Measurements from ENCODE around the gene C10orf53. TPM values are rescaled to one million over a fixed set of nuclear protein-coding genes. Genes with fewer than 3 reads are reported as not detected.

C10orf53 gene
- total and polyA plus RNA-seq, 2 of the 8 experiments (the other 6 are each of a cell fraction or from before 2014, with no cell fraction given): not detected

DNA sequence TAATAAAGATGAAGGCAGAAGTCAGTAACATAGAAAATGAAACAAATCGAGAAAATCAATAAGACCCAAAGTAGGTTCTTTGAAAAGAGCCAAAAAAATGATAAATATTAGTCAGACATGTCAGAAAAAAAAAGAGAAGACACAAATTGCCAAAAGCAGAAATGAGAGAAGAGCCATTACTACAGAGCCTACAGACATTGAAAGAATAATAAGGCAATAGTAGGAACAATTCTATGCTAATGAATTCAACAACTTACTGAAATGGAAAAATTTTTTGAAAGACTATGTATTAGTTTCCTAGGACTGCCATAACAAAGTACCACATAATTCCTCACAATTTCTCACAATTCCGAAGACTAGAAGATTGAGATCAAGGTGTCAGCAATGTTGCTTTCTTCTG, 47.1 kb downstream of the C10orf53 start (continued):
- TF ChIP-seq, protein P1, sequence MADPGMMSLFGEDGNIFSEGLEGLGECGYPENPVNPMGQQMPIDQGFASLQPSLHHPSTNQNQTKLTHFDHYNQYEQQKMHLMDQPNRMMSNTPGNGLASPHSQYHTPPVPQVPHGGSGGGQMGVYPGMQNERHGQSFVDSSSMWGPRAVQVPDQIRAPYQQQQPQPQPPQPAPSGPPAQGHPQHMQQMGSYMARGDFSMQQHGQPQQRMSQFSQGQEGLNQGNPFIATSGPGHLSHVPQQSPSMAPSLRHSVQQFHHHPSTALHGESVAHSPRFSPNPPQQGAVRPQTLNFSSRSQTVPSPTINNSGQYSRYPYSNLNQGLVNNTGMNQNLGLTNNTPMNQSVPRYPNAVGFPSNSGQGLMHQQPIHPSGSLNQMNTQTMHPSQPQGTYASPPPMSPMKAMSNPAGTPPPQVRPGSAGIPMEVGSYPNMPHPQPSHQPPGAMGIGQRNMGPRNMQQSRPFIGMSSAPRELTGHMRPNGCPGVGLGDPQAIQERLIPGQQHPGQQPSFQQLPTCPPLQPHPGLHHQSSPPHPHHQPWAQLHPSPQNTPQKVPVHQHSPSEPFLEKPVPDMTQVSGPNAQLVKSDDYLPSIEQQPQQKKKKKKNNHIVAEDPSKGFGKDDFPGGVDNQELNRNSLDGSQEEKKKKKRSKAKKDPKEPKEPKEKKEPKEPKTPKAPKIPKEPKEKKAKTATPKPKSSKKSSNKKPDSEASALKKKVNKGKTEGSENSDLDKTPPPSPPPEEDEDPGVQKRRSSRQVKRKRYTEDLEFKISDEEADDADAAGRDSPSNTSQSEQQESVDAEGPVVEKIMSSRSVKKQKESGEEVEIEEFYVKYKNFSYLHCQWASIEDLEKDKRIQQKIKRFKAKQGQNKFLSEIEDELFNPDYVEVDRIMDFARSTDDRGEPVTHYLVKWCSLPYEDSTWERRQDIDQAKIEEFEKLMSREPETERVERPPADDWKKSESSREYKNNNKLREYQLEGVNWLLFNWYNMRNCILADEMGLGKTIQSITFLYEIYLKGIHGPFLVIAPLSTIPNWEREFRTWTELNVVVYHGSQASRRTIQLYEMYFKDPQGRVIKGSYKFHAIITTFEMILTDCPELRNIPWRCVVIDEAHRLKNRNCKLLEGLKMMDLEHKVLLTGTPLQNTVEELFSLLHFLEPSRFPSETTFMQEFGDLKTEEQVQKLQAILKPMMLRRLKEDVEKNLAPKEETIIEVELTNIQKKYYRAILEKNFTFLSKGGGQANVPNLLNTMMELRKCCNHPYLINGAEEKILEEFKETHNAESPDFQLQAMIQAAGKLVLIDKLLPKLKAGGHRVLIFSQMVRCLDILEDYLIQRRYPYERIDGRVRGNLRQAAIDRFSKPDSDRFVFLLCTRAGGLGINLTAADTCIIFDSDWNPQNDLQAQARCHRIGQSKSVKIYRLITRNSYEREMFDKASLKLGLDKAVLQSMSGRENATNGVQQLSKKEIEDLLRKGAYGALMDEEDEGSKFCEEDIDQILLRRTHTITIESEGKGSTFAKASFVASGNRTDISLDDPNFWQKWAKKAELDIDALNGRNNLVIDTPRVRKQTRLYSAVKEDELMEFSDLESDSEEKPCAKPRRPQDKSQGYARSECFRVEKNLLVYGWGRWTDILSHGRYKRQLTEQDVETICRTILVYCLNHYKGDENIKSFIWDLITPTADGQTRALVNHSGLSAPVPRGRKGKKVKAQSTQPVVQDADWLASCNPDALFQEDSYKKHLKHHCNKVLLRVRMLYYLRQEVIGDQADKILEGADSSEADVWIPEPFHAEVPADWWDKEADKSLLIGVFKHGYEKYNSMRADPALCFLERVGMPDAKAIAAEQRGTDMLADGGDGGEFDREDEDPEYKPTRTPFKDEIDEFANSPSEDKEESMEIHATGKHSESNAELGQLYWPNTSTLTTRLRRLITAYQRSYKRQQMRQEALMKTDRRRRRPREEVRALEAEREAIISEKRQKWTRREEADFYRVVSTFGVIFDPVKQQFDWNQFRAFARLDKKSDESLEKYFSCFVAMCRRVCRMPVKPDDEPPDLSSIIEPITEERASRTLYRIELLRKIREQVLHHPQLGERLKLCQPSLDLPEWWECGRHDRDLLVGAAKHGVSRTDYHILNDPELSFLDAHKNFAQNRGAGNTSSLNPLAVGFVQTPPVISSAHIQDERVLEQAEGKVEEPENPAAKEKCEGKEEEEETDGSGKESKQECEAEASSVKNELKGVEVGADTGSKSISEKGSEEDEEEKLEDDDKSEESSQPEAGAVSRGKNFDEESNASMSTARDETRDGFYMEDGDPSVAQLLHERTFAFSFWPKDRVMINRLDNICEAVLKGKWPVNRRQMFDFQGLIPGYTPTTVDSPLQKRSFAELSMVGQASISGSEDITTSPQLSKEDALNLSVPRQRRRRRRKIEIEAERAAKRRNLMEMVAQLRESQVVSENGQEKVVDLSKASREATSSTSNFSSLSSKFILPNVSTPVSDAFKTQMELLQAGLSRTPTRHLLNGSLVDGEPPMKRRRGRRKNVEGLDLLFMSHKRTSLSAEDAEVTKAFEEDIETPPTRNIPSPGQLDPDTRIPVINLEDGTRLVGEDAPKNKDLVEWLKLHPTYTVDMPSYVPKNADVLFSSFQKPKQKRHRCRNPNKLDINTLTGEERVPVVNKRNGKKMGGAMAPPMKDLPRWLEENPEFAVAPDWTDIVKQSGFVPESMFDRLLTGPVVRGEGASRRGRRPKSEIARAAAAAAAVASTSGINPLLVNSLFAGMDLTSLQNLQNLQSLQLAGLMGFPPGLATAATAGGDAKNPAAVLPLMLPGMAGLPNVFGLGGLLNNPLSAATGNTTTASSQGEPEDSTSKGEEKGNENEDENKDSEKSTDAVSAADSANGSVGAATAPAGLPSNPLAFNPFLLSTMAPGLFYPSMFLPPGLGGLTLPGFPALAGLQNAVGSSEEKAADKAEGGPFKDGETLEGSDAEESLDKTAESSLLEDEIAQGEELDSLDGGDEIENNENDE (IDR thresholded peaks at IDR 0.05; ENCODE audit: insufficient replicate concordance, low read length): no peak
- TF ChIP-seq SP1 (IDR thresholded peaks at IDR 0.05; ENCODE audit: low read depth, low read length): no peak
- TF ChIP-seq, protein P2, sequence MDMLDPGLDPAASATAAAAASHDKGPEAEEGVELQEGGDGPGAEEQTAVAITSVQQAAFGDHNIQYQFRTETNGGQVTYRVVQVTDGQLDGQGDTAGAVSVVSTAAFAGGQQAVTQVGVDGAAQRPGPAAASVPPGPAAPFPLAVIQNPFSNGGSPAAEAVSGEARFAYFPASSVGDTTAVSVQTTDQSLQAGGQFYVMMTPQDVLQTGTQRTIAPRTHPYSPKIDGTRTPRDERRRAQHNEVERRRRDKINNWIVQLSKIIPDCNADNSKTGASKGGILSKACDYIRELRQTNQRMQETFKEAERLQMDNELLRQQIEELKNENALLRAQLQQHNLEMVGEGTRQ (IDR thresholded peaks at IDR 0.05; ENCODE audit: low read length): no peak
- TF ChIP-seq CTBP2 (IDR thresholded peaks at IDR 0.05; ENCODE audit: borderline replicate concordance, insufficient read depth, insufficient read length, low read length): no peak
- TF ChIP-seq RFX5 (IDR thresholded peaks at IDR 0.05; ENCODE audit: borderline replicate concordance, low read depth, low read length): no peak
- TF ChIP-seq PHF8 (conservative IDR thresholded peaks at IDR 0.05; ENCODE audit: low read depth, low read length): no peak
- no peak for TF ChIP-seq ZNF274 (IDR thresholded peaks at IDR 0.05; ENCODE audit: borderline replicate concordance, extremely low read depth, low read length)
- no peak for TF ChIP-seq HDAC2 (IDR thresholded peaks at IDR 0.05; ENCODE audit: borderline replicate concordance in 1 of 2, low read depth in 2 of 2, low read length in 2 of 2)
- no peak for TF ChIP-seq BACH1 (IDR thresholded peaks at IDR 0.05; ENCODE audit: low read length)
